Measurements from ENCODE around the gene HSD17B13.

HSD17B13 gene

GRCh38 chr4:87274327-87274726 is 48.4 kb downstream of the HSD17B13 start:
- TF ChIP-seq CTCF (IDR thresholded peaks at IDR 0.05; ENCODE audit: low read length) (no peak), EZH2 (IDR thresholded peaks at IDR 0.05; ENCODE audit: borderline replicate concordance, low read length) (no peak)
- Histone ChIP-seq H3K79me2 (ENCODE audit: insufficient read depth, low read length) (no peaks in the 10 kb centered on the region), H4K20me1 (ENCODE audit: insufficient read depth, low read length) (no peaks in the 10 kb centered on the region), H3K36me3 (ENCODE audit: insufficient read depth, low read length) (no peaks in the 10 kb centered on the region), H3F3A (ENCODE audit: insufficient read depth, low read length) (no peaks in the 10 kb centered on the region), H3K4me2 (ENCODE audit: low read length) (no peak overlapping the region), H3K9me2 (ENCODE audit: low read depth, low read length) (no peaks in the 10 kb centered on the region), H2AFZ (ENCODE audit: low read length) (no peak overlapping the region), H3K27ac (ENCODE audit: low read depth, low read length, poor library complexity, severe bottlenecking) (no peak overlapping the region), H3K27me3 (ENCODE audit: insufficient read depth, low read length) (no peaks in the 10 kb centered on the region), H3K4me1 (ENCODE audit: insufficient read depth, low read length, severe bottlenecking) (no peaks in the 10 kb centered on the region), H3K4me3 (ENCODE audit: low read depth, low read length, poor library complexity, severe bottlenecking) (no peak overlapping the region), H3K9ac (ENCODE audit: low read length) (no peak overlapping the region), H3K9me3 (ENCODE audit: low read length) (no peaks in the 10 kb centered on the region)

- H3K27me3 ChIP-seq (ENCODE audit: insufficient read depth, low read length), result no peaks in the 10 kb centered on the region
- no peak overlapping the region for H2AFZ ChIP-seq (ENCODE audit: low read length)
- H3K27ac ChIP-seq (ENCODE audit: low read depth, low read length, poor library complexity, severe bottlenecking), result no peak overlapping the region
- H3K79me2 ChIP-seq (ENCODE audit: insufficient read depth, low read length), result no peaks in the 10 kb centered on the region
- no peaks in the 10 kb centered on the region for H3K9me3 ChIP-seq (ENCODE audit: low read length)
- no peak overlapping the region for H3K4me3 ChIP-seq (ENCODE audit: low read depth, low read length, poor library complexity, severe bottlenecking)
- H4K20me1 ChIP-seq (ENCODE audit: insufficient read depth, low read length), result no peaks in the 10 kb centered on the region
- no peaks in the 10 kb centered on the region for H3K4me1 ChIP-seq (ENCODE audit: insufficient read depth, low read length, severe bottlenecking)
- H3K4me2 ChIP-seq (ENCODE audit: low read length), result no peak overlapping the region
- no peaks in the 10 kb centered on the region for H3F3A ChIP-seq (ENCODE audit: insufficient read depth, low read length)
- no peaks in the 10 kb centered on the region for H3K9me2 ChIP-seq (ENCODE audit: low read depth, low read length)
- no peaks in the 10 kb centered on the region for H3K36me3 ChIP-seq (ENCODE audit: insufficient read depth, low read length)
- no peak overlapping the region for H3K9ac ChIP-seq (ENCODE audit: low read length)
- TF ChIP-seq EZH2 (IDR thresholded peaks at IDR 0.05; ENCODE audit: borderline replicate concordance, low read length) (no peak), CTCF (IDR thresholded peaks at IDR 0.05; ENCODE audit: low read length) (no peak)
These were observed 51.9 kb downstream of the HSD17B13 start for GRCh38 chr4:87270825-87271224.

GRCh38 chr4:87270144-87270543 is 52.5 kb downstream of the HSD17B13 start:
- no peak overlapping the region for H2AFZ ChIP-seq (ENCODE audit: low read length)
- H3K79me2 ChIP-seq (ENCODE audit: insufficient read depth, low read length), result no peaks in the 10 kb centered on the region
- no peak overlapping the region for H3K27ac ChIP-seq (ENCODE audit: low read depth, low read length, poor library complexity, severe bottlenecking)
- H3K27me3 ChIP-seq (ENCODE audit: insufficient read depth, low read length), result no peaks in the 10 kb centered on the region
- no peaks in the 10 kb centered on the region for H3K36me3 ChIP-seq (ENCODE audit: insufficient read depth, low read length)
- no peak overlapping the region for H3K9ac ChIP-seq (ENCODE audit: low read length)
- no peaks in the 10 kb centered on the region for H3F3A ChIP-seq (ENCODE audit: insufficient read depth, low read length)
- no peaks in the 10 kb centered on the region for H4K20me1 ChIP-seq (ENCODE audit: insufficient read depth, low read length)
- no peaks in the 10 kb centered on the region for H3K9me2 ChIP-seq (ENCODE audit: low read depth, low read length)
- TF ChIP-seq CTCF (IDR thresholded peaks at IDR 0.05; ENCODE audit: low read length) (peak; percentile 40), EZH2 (IDR thresholded peaks at IDR 0.05; ENCODE audit: borderline replicate concordance, low read length) (no peak)
- no peak overlapping the region for H3K4me2 ChIP-seq (ENCODE audit: low read length)
- no peaks in the 10 kb centered on the region for H3K9me3 ChIP-seq (ENCODE audit: low read length)
- no peak overlapping the region for H3K4me3 ChIP-seq (ENCODE audit: low read depth, low read length, poor library complexity, severe bottlenecking)
- no peaks in the 10 kb centered on the region for H3K4me1 ChIP-seq (ENCODE audit: insufficient read depth, low read length, severe bottlenecking)
